ENCODE data around the gene CRMP1.
"Not testable (repeated sequence)": the region's sequence is repeated elsewhere in the genome, so short reads cannot be mapped to it uniquely, and the experiment has no call there.

CRMP1 gene

GRCh38 chr4:5887361-5888221 lies 5.3 kb downstream of the CRMP1 start:
- peak; percentile 59 for DNase-seq

GRCh38 chr4:5887011-5887360 lies 5.9 kb downstream of the CRMP1 start:
- peak; percentile 32 for DNase-seq

GRCh38 chr4:5885733-5886132 lies 7.2 kb downstream of the CRMP1 start:
- no peak for DNase-seq

GRCh38 chr4:5884796-5885195 lies 8.1 kb downstream of the CRMP1 start:
- no peak for DNase-seq

GRCh38 chr4:5883916-5884315 lies 9.0 kb downstream of the CRMP1 start:
- DNase-seq: no peak

- no peak for DNase-seq
These were observed 9.9 kb downstream of the CRMP1 start for GRCh38 chr4:5882947-5883346.

GRCh38 chr4:5881340-5881739 lies 11.5 kb downstream of the CRMP1 start:
- no peak for DNase-seq

GRCh38 chr4:5878359-5878758 lies 14.5 kb downstream of the CRMP1 start:
- DNase-seq: no peak

- DNase-seq: no peak
These were observed 15.5 kb downstream of the CRMP1 start for GRCh38 chr4:5877392-5877791.

GRCh38 chr4:5874811-5875449 lies 18.0 kb downstream of the CRMP1 start:
- no peak for DNase-seq

- no peak for DNase-seq
These were observed 22.2 kb downstream of the CRMP1 start for GRCh38 chr4:5870701-5871100.

- no peak for DNase-seq
These were observed 22.8 kb downstream of the CRMP1 start for GRCh38 chr4:5869966-5870619.

- DNase-seq: no peak
These were observed 25.0 kb downstream of the CRMP1 start for GRCh38 chr4:5867866-5868265.

- DNase-seq: no peak
These were observed 25.8 kb downstream of the CRMP1 start for GRCh38 chr4:5866841-5867813.

- no peak for DNase-seq
These were observed 26.8 kb downstream of the CRMP1 start for GRCh38 chr4:5865896-5866599.

GRCh38 chr4:5863461-5864113 lies 29.3 kb downstream of the CRMP1 start:
- DNase-seq: no peak

GRCh38 chr4:5858020-5858769 lies 34.7 kb downstream of the CRMP1 start:
- DNase-seq: no peak

- no peak for DNase-seq
These were observed 35.7 kb downstream of the CRMP1 start for GRCh38 chr4:5857199-5857598.

- DNase-seq: not testable (repeated sequence)
These were observed 36.5 kb downstream of the CRMP1 start for GRCh38 chr4:5856362-5856761.

GRCh38 chr4:5854929-5855328 lies 38.0 kb downstream of the CRMP1 start:
- no peak for DNase-seq

All from 8988T (cell line).